GM18520 (cell line): ENCODE measurements around the gene ERI3.

Source experiments
- ATAC-seq: cut with Tn5 transposase; IDR thresholded peaks from one replicate; pipeline ENCODE4 v1.9.1; 2021; ENCODE audit not compliant: unreplicated experiment

Gene ERI3

GRCh38 chr1:44263568-44264450, 91.2 kb downstream of the ERI3 start:
- no peak for ATAC-seq

GRCh38 chr1:44262816-44263567, 92.1 kb downstream of the ERI3 start:
- ATAC-seq: no peak

- no peak for ATAC-seq
These were observed 92.6 kb downstream of the ERI3 start for GRCh38 chr1:44262414-44262813.

GRCh38 chr1:44261962-44262361, 93.1 kb downstream of the ERI3 start:
- no peak for ATAC-seq

- no peak for ATAC-seq
These were observed 93.8 kb downstream of the ERI3 start for GRCh38 chr1:44261171-44261817.

GRCh38 chr1:44260792-44261170, 94.3 kb downstream of the ERI3 start:
- no peak for ATAC-seq

GRCh38 chr1:44259090-44259489, 96.0 kb downstream of the ERI3 start:
- ATAC-seq: no peak

- no peak for ATAC-seq
These were observed 98.1 kb downstream of the ERI3 start for GRCh38 chr1:44256762-44257554.

- ATAC-seq: no peak
These were observed 100.6 kb downstream of the ERI3 start for GRCh38 chr1:44254392-44254910.

GRCh38 chr1:44251989-44252671, 102.9 kb downstream of the ERI3 start:
- no peak for ATAC-seq

- ATAC-seq: no peak
These were observed 103.6 kb downstream of the ERI3 start for GRCh38 chr1:44251486-44251885.

- ATAC-seq: no peak
These were observed 104.8 kb downstream of the ERI3 start for GRCh38 chr1:44250068-44250781.

GRCh38 chr1:44249543-44249942, 105.5 kb downstream of the ERI3 start:
- no peak for ATAC-seq

- no peak for ATAC-seq
These were observed 108.3 kb downstream of the ERI3 start for GRCh38 chr1:44246806-44247205.

GRCh38 chr1:44244986-44245385, 110.1 kb downstream of the ERI3 start:
- ATAC-seq: no peak

- no peak for ATAC-seq
These were observed 111.1 kb downstream of the ERI3 start for GRCh38 chr1:44243782-44244495.

GRCh38 chr1:44242746-44243145, 112.3 kb downstream of the ERI3 start:
- ATAC-seq: no peak

GRCh38 chr1:44240802-44241671, 114.0 kb downstream of the ERI3 start:
- no peak for ATAC-seq
